ENCODE results near the gene ABR.

DNA sequence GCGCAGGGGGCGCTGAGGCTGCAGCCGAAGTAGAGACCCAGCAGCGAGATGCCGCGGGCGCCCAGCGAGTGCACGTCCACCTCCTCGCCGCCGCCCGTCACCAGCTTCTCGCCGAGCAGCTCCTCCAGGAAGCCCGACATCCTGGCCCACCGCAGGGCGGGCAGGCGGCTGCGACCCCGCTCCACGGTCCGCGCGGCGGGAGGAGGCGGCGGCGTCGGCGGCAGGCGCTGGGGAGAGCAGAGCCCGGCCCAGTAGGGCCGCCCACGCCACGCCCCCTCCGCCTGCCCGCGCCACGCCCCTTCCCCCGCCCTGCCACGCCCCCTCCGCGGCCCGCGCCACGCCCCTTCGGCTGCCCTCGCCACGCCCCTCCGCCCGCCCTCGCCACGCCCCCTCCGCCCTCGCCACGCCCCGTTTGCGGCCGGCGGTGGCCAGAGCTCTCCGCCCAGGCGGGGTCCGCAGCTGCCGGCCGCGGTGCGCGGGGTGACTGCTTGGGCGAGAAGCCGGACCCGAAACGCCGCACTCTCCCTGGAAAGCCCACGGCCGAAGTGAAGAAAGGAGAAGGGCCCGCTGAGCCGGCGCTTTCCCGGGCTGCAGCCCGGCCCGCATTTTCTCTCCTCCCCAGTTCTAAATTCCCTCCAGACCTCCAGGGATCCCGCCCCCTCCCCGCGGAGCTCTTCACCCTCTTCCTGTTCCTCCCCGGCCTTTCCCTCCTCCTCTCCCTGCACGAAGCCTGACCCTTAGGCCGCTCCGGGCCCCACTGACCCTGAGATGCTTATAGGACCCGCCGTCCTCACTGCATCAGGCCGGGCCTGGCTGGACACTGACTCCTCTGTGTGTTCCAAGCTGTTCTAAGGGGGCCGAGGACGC is 200.0 kb downstream of the ABR start, which contains the start of gene NXN:
- no peak for TF ChIP-seq CTCF (IDR thresholded peaks at IDR 0.05; ENCODE audit: insufficient read depth, low read length)
- no peak for TF ChIP-seq POLR2AphosphoS5 (IDR thresholded peaks at IDR 0.05; ENCODE audit: low read depth)
- no peak for TF ChIP-seq SPI1 (IDR thresholded peaks at IDR 0.05; ENCODE audit: borderline replicate concordance, low read depth)
- no peak for TF ChIP-seq GABPA (IDR thresholded peaks at IDR 0.05; ENCODE audit: low read depth)

Data from HL-60 (cell line).